Activated naive CD4-positive, alpha-beta T cell treated with Interleukin-2 at 50 U/mL for 16 hours (primary cell): ENCODE measurements around the gene CCL23.
"Not testable (repeated sequence)": the region's sequence is repeated elsewhere in the genome, so short reads cannot be mapped to it uniquely, and the experiment has no call there.

Experiments
- DNase-seq: peaks from one replicate; pipeline ENCODE4 v3.0.0-alpha.2; 2020

Gene CCL23, protein sequence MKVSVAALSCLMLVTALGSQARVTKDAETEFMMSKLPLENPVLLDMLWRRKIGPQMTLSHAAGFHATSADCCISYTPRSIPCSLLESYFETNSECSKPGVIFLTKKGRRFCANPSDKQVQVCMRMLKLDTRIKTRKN

DNA sequence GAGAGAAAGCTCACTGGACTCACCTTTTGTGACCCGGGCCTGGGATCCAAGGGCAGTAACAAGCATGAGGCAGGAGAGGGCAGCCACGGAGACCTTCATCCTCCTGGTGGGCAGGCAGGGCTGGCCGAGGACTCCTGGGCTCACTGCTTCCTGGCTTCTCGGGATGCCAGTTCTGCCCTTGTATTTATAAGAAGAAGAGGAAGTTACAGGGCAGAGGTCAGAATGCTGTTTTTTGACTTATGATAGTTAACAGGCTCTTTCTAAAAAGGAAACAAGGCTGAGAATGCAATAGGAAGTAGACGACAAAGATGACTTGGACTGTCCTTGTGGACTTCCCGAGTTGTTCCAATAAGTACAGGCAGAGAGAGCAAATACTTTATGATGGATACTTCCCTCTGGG, at the start of gene CCL23:
Gene CCL23, minus strand, starts transcription at position 174 of the 400 bp plus-strand sequence. Its CDS starts 75 bp downstream, at position 99.
- DNase-seq, result no peak

- no peak for DNase-seq
Observed at GRCh38 chr17:36066365-36066985, 48.7 kb upstream of the CCL23 start.

DNA sequence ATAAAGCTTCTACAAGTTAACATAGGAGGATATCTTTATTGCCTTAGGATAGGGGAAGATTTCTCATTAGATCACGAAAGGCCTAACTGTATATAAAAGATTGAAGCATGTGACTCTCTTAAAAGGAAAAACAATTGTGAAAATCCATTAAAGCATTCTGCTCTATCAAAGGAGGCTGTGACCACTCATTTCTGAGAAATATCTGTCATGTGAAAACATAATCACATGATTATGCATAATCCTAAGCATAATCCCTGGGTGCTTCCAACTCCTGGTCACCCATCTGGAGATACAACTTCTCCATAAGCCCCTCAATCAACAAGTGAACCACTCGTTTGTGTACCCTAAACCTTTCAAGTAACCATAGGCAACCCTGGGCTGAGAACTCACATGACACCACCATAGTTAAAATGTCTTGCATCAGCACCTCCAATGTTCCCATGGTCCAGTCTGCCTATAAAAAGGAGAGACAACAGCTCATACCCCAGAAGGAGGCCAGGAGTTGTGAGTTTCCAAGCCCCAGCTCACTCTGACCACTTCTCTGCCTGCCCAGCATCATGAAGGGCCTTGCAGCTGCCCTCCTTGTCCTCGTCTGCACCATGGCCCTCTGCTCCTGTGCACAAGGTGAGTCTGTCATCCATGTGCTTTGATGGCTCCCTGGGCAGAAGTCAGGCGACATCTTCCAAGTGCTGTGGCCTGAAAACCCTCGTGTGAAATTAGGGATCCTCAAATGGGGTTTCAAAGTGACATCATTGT, 46.2 kb upstream of the CCL23 start, which contains the start of gene CCL18:
Gene CCL18, plus strand, starts transcription at position 487 of the 756 bp plus-strand sequence. Its CDS starts 71 bp downstream, at position 558.
- no peak for DNase-seq

- no peak for DNase-seq
Observed at GRCh38 chr17:36060816-36061215, 43.0 kb upstream of the CCL23 start.

- no peak for DNase-seq
Observed at GRCh38 chr17:36059406-36059805, 41.6 kb upstream of the CCL23 start.

- DNase-seq, result no peak
Observed at GRCh38 chr17:36057911-36058310, 40.1 kb upstream of the CCL23 start.

- DNase-seq, result no peak
Observed at GRCh38 chr17:36055921-36056520, 38.2 kb upstream of the CCL23 start.

DNA sequence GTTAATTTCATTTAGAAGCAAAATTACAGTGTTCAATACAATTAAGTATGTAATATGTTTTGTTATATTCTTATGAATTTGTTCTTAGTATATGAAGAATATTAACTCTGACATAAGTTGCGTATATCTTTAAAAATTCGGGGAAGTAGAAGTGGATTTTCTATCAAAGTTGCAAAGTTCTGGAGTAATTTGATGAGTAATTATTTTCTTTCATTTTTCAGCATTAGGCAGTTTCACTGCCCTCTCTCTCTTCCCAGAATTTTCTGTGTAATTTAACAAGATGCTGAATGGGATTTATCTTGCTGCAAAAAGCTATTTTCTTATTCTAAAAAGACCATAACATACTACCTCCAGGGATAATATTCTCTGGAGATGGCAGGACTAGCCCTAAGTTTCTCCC, 37.4 kb upstream of the CCL23 start:
- no peak for DNase-seq

DNA sequence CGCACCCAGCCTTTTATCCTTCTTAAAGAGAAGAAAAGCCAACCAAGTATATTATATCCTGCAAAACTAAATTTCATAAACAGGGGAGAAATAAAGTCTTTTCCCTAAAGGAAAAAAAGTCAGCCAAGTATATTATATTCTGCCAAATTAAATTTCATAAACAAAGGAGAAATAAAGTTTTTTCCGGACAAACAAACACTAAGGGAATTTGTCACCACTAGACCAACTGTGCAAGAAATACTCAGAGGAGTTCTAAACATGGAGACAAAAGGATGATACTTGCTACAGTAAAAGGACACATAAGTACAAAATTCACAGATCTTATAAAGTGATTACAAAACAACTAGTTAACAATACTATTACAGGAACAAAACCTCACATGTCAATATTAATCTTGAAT, 31.9 kb upstream of the CCL23 start:
- no peak for DNase-seq

DNA sequence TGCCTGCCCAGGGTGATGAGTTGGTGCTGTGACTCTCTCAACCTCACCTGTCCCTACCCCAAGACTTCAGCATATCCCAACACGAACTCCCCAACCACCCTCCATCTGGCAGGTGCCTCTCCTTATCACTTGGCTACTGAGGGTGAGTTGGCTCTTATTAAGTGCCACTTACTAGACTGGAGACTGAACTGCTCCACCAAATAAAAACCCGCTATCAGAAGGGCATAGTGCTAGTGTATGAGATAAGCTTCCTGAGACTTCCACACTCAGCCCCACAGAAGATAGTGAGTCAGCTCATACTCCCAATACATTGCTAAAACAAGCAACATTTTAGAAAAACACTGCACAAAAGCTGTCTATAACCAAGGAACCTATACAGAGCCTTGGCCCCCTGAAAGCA, 30.3 kb upstream of the CCL23 start:
- DNase-seq, result no peak

GRCh38 chr17:36036235-36036634, 18.5 kb upstream of the CCL23 start:
- no peak for DNase-seq

DNA sequence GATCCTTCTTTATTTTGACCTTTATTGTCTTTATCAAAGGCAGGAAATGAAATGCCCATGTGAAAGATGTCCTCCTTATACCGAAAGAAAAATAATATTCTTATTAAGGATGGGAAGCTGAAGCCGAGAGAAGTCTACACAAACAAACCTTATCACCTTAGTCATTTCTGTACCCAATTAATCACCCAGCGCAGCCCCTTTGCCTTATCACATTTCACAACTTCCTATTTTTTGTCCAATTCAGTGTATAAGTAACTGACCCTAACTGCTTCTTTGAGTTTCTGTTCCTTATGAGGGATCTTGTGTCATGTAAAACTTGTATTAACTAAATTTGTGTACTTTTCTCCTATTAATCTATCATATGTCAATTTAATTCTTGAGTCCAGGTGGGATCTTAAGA, 16.4 kb upstream of the CCL23 start:
- DNase-seq, result no peak

DNA sequence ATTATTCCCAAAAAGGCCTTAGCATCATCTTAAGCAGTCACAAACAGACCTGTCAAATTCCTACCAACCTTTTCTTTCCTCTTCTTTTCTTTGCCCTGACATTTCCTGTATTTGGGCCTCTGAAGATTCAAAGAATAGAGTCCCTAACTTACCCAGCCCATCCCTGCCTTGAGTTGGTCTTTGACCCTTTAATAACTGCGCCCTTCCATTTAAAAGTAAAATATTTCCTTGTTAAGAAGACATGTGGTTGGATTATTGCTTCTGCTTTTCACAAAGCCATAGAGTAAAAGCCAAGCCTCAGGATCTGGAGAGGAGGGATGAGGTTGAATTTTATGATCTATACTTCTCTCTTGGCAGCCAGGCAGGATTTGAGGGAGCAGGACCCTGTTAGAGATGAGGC, 13.2 kb upstream of the CCL23 start:
- no peak for DNase-seq

GRCh38 chr17:36027761-36028160, 10.0 kb upstream of the CCL23 start:
- DNase-seq, result no peak

GRCh38 chr17:36024106-36024869, 6.5 kb upstream of the CCL23 start:
- DNase-seq, result no peak

- no peak for DNase-seq
Observed at GRCh38 chr17:36019423-36019822, 1.7 kb upstream of the CCL23 start.

GRCh38 chr17:36016555-36016954, 1.2 kb downstream of the CCL23 start:
- DNase-seq, result no peak

DNA sequence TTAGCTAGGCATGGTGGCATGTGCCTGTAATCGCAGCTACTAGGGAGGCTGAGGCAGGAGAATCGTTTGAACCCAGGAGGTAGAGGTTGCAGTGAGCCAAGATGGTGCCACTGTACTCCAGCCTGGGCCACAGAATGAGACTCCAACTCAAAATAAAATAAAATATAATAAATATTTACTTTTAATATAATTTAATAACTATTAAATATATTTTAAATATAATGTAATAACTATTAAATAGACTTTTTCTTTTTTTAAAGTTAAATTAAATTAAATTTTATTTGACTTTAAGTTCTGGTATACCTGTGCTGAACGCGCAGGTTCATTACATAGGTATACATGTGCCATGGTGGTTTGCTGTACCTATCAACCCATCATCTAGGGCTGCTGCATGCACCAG, 1.9 kb downstream of the CCL23 start:
- DNase-seq, result not testable (repeated sequence)

- DNase-seq, result no peak
Observed at GRCh38 chr17:36014946-36015345, 2.8 kb downstream of the CCL23 start.

- no peak for DNase-seq
Observed at GRCh38 chr17:36011201-36011600, 6.6 kb downstream of the CCL23 start.

- DNase-seq, result no peak
Observed at GRCh38 chr17:36008998-36009665, 8.6 kb downstream of the CCL23 start.

GRCh38 chr17:36004594-36005108, 13.1 kb downstream of the CCL23 start:
- no peak for DNase-seq
